Fibroblast of skin of right quadriceps (primary cell): ENCODE data around the gene SHISA4.

Experiments used
- DNase-seq: peaks from one replicate; pipeline ENCODE4 v3.0.0-alpha.2; 2013

Gene SHISA4

GRCh38 chr1:201882665-201883132 lies 6.0 kb upstream of the SHISA4 start:
- peak; percentile 91 for DNase-seq

- no peak for DNase-seq
Observed at GRCh38 chr1:201883266-201883665, 5.4 kb upstream of the SHISA4 start.

- DNase-seq: no peak
Observed at GRCh38 chr1:201883786-201884185, 4.9 kb upstream of the SHISA4 start.

- DNase-seq: no peak
Observed at GRCh38 chr1:201884425-201884824, 4.3 kb upstream of the SHISA4 start.

- peak; percentile 34 for DNase-seq
Observed at GRCh38 chr1:201885531-201886075, 3.1 kb upstream of the SHISA4 start.

GRCh38 chr1:201886103-201886885 lies 2.4 kb upstream of the SHISA4 start:
- DNase-seq: no peak

GRCh38 chr1:201887116-201887866 lies 1.4 kb upstream of the SHISA4 start:
- no peak for DNase-seq

- no peak for DNase-seq
Observed at GRCh38 chr1:201889090-201889968, 631 bp downstream of the SHISA4 start.

GRCh38 chr1:201890223-201890622 lies 1.5 kb downstream of the SHISA4 start:
- DNase-seq: no peak

GRCh38 chr1:201890806-201891450 lies 2.2 kb downstream of the SHISA4 start:
- DNase-seq: no peak

- no peak for DNase-seq
Observed at GRCh38 chr1:201891451-201892045, 2.9 kb downstream of the SHISA4 start.

GRCh38 chr1:201892211-201892610 lies 3.5 kb downstream of the SHISA4 start:
- no peak for DNase-seq

GRCh38 chr1:201893431-201893830 lies 4.7 kb downstream of the SHISA4 start:
- no peak for DNase-seq

GRCh38 chr1:201894343-201895119 lies 5.8 kb downstream of the SHISA4 start:
- DNase-seq: no peak

GRCh38 chr1:201895120-201895665 lies 6.5 kb downstream of the SHISA4 start:
- DNase-seq: no peak

- peak; percentile 89 for DNase-seq
Observed at GRCh38 chr1:201895913-201896807, 7.5 kb downstream of the SHISA4 start.

- peak; percentile 85 for DNase-seq
Observed at GRCh38 chr1:201896951-201897391, 8.3 kb downstream of the SHISA4 start.

GRCh38 chr1:201898240-201898894 lies 9.7 kb downstream of the SHISA4 start:
- DNase-seq: no peak

GRCh38 chr1:201898992-201899391 lies 10.3 kb downstream of the SHISA4 start:
- DNase-seq: no peak
